ENCODE results near the gene FOXP1. TPM values are rescaled to one million over a fixed set of nuclear protein-coding genes. Genes with fewer than 3 reads are reported as not detected.
"Not testable (repeated sequence)": the region's sequence is repeated elsewhere in the genome, so short reads cannot be mapped to it uniquely, and the experiment has no call there.

The FOXP1 gene
- total RNA-seq, 2 experiments from 2014 or later = 178 TPM

DNA sequence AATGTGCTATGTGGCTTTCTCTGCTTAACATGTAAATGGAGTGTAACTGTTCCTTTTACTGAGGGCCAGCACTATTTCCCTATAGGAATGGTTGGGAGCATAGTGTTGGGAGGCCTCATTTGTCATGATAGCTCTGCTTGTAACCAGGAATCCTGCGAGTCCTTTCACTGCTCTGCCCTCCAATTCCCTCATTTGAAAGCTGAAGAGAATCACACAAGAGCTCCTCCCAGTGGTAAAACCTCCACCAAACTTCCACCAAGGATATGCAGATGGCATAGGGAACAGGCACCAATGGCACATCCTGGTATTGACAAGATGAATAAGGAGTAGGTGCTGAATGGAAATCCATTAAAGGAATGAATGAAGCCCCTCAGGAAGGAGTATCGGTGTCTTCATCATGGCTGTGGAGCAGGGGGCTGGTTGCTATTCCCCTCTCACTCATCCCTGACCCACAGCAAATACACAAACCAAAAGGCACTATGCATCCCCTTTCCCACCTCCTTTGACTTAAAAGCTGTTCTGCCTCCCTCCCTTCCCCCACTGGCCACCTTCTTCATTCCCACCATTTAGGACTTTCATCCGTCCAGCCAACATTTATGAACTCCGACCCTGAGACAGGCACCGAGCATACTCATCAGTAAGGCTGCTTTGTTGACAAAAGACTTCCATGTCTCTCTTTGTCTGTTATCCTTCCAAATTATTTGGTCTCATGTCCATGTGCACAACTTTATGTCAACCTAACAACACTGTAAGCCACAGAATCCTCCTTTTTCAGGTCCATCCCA lies 560.8 kb downstream of the FOXP1 start:
- POLR2A ChIA-PET = interaction anchor here (0.7 kb wide), 1 partner anchor 11 kb away, joined by 3 read pairs; no protein-coding TSS in a partner anchor
- DNase-seq = no peak
- H3K4me1 Mint-ChIP-seq = peaks cover 35% of the 10 kb centered on the region
- no peak overlapping the region for H3K4me3 Mint-ChIP-seq
- H3K27me3 Mint-ChIP-seq = no peaks in the 10 kb centered on the region
- no peak for ATAC-seq (ENCODE audit: low read depth)
- H3K9me3 Mint-ChIP-seq = no peaks in the 10 kb centered on the region
- peaks cover 39% of the 10 kb centered on the region for H3K36me3 Mint-ChIP-seq
- peak overlapping the region; percentile 4 for H3K27ac Mint-ChIP-seq

DNA sequence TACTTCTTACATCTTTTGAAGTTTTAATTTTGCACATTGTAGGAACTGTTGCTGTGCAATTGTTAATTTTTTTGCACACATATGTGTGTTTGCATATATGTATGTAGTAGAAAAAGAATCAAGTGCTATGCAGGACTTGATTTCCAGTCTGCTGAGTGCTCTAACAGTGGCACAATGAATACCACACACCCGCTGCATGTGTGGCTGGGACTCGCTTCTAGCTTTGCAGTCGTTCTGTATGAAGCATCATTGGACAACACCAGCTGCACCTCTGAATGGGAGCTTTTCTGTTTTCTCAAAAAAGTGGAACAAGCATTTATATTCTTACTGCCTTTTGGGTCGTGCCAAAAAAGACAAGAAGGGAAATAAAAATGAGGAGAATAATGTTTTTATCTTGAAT lies 564.7 kb downstream of the FOXP1 start:
- Mint-ChIP-seq H3K27ac (no peak overlapping the region), H3K27me3 (no peaks in the 10 kb centered on the region), H3K36me3 (peaks cover 48% of the 10 kb centered on the region), H3K9me3 (no peaks in the 10 kb centered on the region), H3K4me3 (no peak overlapping the region), H3K4me1 (peaks cover 17% of the 10 kb centered on the region)
- DNase-seq (no peak), ATAC-seq (ENCODE audit: low read depth) (no peak)
- POLR2A ChIA-PET = no interaction called here

DNA sequence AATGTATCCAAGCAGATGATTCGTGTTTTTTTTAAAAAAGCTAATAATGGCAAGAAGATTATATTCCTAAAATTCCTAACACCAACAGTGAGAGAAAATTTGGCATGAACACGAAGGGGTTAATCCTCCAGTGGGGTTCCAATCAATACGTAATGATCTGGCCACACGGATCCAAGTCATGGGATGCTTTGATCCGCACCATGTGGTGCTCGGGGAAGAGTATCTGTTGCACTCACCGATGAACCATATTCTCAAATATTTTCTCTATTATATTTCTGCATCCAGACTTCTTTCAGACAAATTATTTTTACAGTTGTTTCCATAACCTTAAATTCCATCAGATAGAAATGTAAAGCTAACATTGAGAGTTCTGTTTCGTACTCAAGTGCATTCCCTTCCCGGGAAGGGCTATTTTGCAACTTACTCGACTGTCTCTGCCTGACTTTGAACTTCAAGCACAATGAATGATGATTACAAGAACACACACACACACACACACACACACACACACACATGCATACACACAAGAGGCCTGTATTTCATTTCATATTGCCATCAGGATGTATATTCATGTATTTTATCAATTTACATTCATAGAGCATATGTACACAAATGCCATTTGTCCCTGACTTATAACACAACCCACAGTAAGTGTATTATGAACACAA lies 567.2 kb downstream of the FOXP1 start:
- H3K27me3 Mint-ChIP-seq = no peaks in the 10 kb centered on the region
- no peaks in the 10 kb centered on the region for H3K9me3 Mint-ChIP-seq
- no peak overlapping the region for H3K27ac Mint-ChIP-seq
- peaks cover 45% of the 10 kb centered on the region for H3K36me3 Mint-ChIP-seq
- POLR2A ChIA-PET = no interaction called here
- ATAC-seq (ENCODE audit: low read depth) = no peak
- no peak for DNase-seq
- no peak overlapping the region for H3K4me3 Mint-ChIP-seq
- H3K4me1 Mint-ChIP-seq = peaks cover 27% of the 10 kb centered on the region

GRCh38 chr3:71014616-71015015 lies 568.9 kb downstream of the FOXP1 start:
- H3K27ac Mint-ChIP-seq = not testable (repeated sequence)

GRCh38 chr3:71012971-71013370 lies 570.6 kb downstream of the FOXP1 start:
- Mint-ChIP-seq H3K4me1 (peaks cover 44% of the 10 kb centered on the region), H3K27ac (no peak overlapping the region), H3K36me3 (peaks cover 44% of the 10 kb centered on the region), H3K9me3 (no peaks in the 10 kb centered on the region), H3K27me3 (no peaks in the 10 kb centered on the region), H3K4me3 (no peak overlapping the region)
- no peak for ATAC-seq (ENCODE audit: low read depth)
- POLR2A ChIA-PET = no interaction called here
- DNase-seq = no peak

More at GRCh38 chr3:71014616-71015015, 568.9 kb downstream of the FOXP1 start:
- H3K36me3 Mint-ChIP-seq = peaks cover 42% of the 10 kb centered on the region
- POLR2A ChIA-PET; ATAC-seq (ENCODE audit: low read depth); H3K9me3 Mint-ChIP-seq; DNase-seq; H3K27me3 Mint-ChIP-seq; H3K4me3 Mint-ChIP-seq: not testable (repeated sequence)
- H3K4me1 Mint-ChIP-seq = peaks cover 34% of the 10 kb centered on the region

- Mint-ChIP-seq H3K27me3 (no peaks in the 10 kb centered on the region), H3K9me3 (no peaks in the 10 kb centered on the region), H3K27ac (peak overlapping the region; percentile 95), H3K4me1 (peaks cover 54% of the 10 kb centered on the region), H3K4me3 (peak overlapping the region; percentile 81), H3K36me3 (peaks cover 46% of the 10 kb centered on the region)
- POLR2A ChIA-PET = interaction anchor here (1.0 to 2.2 kb wide), 6 partner anchors 17 to 289 kb away, joined by 3 to 17 read pairs (median 3); no protein-coding TSS in a partner anchor
- ATAC-seq (ENCODE audit: low read depth) (no peak), DNase-seq (no peak)
These were observed 571.8 kb downstream of the FOXP1 start for GRCh38 chr3:71011565-71012287.

DNA sequence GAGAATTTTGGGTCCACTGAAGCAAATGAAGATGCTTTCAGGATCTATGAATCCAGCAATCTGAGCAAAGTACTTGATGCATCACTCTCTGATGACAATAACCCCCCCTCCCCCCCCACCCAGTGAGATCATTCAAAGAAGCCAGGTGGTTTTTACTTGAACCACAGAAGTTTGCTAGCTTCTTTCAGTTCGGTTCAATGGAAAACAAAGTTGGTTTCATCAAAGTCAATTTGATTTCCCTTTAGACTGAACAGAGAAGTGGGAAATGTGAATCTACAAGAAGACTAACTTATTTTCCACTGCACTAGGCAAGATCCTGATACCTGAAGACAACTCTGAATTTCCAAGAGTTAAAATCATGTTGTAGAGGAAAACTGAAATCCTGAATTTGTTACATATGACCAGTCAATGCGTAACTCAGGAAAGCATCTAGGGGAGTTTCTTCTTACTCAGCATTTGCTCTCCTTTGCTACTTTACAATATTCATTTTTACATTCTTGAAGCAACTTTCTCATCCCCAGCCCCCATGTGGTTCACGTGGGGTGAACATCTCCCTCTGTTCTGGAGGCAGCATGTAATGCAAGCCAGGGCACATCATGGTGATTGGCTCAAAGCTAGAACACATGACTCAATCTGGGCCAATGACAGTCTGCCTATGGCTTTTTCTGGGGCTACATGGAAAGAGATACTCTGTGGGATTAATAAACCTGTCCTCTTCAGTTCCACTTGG lies 572.6 kb downstream of the FOXP1 start:
- H3K27ac Mint-ChIP-seq = peak overlapping the region; percentile 95

GRCh38 chr3:71008350-71008935 lies 575.1 kb downstream of the FOXP1 start:
- peaks cover 54% of the 10 kb centered on the region for H3K4me1 Mint-ChIP-seq
- no peaks in the 10 kb centered on the region for H3K27me3 Mint-ChIP-seq
- H3K9me3 Mint-ChIP-seq = no peaks in the 10 kb centered on the region
- POLR2A ChIA-PET = interaction anchor here (1.4 kb wide), 1 partner anchor 55 kb away, joined by 7 read pairs; no protein-coding TSS in a partner anchor
- H3K27ac Mint-ChIP-seq = peak overlapping the region; percentile 75
- H3K36me3 Mint-ChIP-seq = peaks cover 16% of the 10 kb centered on the region
- no peak for DNase-seq
- peak overlapping the region; percentile 37 for H3K4me3 Mint-ChIP-seq
- ATAC-seq (ENCODE audit: low read depth) = no peak

More for the DNA sequence above, 572.6 kb downstream of the FOXP1 start:
- Mint-ChIP-seq H3K4me1 (peaks cover 54% of the 10 kb centered on the region), H3K27me3 (no peaks in the 10 kb centered on the region), H3K9me3 (no peaks in the 10 kb centered on the region), H3K4me3 (peak overlapping the region; percentile 81), H3K36me3 (peaks cover 40% of the 10 kb centered on the region)
- ATAC-seq (ENCODE audit: low read depth) (peak; percentile 88), DNase-seq (peak; percentile 45)
- POLR2A ChIA-PET = interaction anchor here (1.0 to 2.2 kb wide), 6 partner anchors 18 to 290 kb away, joined by 3 to 17 read pairs (median 3); no protein-coding TSS in a partner anchor

- Mint-ChIP-seq H3K9me3 (no peaks in the 10 kb centered on the region), H3K27me3 (no peaks in the 10 kb centered on the region), H3K4me1 (peaks cover 47% of the 10 kb centered on the region), H3K4me3 (no peak overlapping the region), H3K36me3 (peaks cover 10% of the 10 kb centered on the region), H3K27ac (no peak overlapping the region)
- ATAC-seq (ENCODE audit: low read depth) (no peak), DNase-seq (no peak)
- POLR2A ChIA-PET = interaction anchor here (0.6 to 1.1 kb wide), 3 partner anchors 44 to 295 kb away, joined by 3 to 6 read pairs (median 3); no protein-coding TSS in a partner anchor
These were observed 576.4 kb downstream of the FOXP1 start for GRCh38 chr3:71006810-71007785.

GRCh38 chr3:71005702-71006321 lies 577.7 kb downstream of the FOXP1 start:
- DNase-seq (no peak), ATAC-seq (ENCODE audit: low read depth) (no peak)
- POLR2A ChIA-PET = interaction anchor here (1.0 to 1.1 kb wide), 2 partner anchors 45 to 57 kb away, joined by 3 read pairs; no protein-coding TSS in a partner anchor
- Mint-ChIP-seq H3K4me3 (no peak overlapping the region), H3K27ac (no peak overlapping the region), H3K4me1 (peaks cover 39% of the 10 kb centered on the region), H3K36me3 (peaks cover 11% of the 10 kb centered on the region), H3K27me3 (no peaks in the 10 kb centered on the region), H3K9me3 (no peaks in the 10 kb centered on the region)

DNA sequence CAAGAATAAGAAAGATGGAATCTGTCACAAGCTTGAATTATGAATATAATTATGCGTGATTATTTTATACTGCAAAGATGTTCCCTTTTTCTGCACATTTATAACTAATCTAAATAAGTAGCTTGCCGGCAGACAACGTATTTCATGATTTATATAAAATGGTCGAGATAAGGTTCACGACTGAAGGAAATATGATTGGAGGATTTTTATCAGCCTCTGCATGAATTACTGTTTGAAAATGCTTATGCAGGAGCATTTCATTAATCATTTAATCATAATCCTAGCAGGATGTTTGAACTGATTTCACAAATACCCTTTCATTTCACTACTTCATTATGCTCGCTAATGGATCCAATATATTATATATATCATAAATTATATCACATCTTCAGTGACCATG lies 580.0 kb downstream of the FOXP1 start:
- Mint-ChIP-seq H3K9me3 (no peaks in the 10 kb centered on the region), H3K4me1 (peaks cover 30% of the 10 kb centered on the region), H3K4me3 (no peak overlapping the region), H3K27ac (no peak overlapping the region), H3K36me3 (peaks cover 19% of the 10 kb centered on the region), H3K27me3 (no peaks in the 10 kb centered on the region)
- no peak for ATAC-seq (ENCODE audit: low read depth)
- POLR2A ChIA-PET = interaction anchor here (0.9 kb wide), 1 partner anchor 10 kb away, joined by 3 read pairs; no protein-coding TSS in a partner anchor
- no peak for DNase-seq
